ENCODE measurements around the gene SMAD6.

Gene SMAD6

DNA sequence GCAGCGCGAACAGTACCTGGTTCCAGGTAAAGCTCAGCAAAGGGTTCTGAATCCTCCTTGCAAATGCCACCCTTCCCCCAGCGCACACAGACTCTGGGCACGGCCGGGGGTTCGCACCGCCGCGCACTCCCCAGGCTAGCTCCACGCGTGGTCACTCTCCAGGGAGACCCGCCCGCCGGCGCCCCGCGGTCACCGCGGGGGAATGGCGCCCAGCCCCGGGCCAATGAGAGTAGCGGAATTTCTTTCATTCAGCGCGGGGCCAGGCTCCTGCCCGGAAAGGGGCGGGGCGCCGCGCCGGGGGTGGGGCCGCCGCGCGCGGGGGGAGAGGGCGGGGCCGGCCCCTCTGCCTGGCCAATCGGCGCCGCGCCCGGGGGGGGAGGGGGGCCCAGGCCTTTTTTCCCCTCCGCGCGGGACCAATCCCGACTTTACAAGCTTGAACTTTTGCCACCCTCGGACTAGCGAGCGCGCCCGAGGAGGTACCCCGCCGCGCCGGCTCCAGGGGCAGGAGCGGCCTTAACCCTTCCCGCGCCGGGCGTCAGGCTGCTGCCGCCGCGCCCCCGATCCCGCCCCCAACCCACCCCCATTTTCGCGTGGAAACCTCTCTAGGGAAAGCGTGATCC lies 1.1 kb upstream of the SMAD6 start:
- H3K27ac ChIP-seq = peak overlapping the region; percentile 8 to 85 (median 73)
- peak overlapping the region; percentile 49 to 69 (median 53) for H3K4me3 ChIP-seq

DNA sequence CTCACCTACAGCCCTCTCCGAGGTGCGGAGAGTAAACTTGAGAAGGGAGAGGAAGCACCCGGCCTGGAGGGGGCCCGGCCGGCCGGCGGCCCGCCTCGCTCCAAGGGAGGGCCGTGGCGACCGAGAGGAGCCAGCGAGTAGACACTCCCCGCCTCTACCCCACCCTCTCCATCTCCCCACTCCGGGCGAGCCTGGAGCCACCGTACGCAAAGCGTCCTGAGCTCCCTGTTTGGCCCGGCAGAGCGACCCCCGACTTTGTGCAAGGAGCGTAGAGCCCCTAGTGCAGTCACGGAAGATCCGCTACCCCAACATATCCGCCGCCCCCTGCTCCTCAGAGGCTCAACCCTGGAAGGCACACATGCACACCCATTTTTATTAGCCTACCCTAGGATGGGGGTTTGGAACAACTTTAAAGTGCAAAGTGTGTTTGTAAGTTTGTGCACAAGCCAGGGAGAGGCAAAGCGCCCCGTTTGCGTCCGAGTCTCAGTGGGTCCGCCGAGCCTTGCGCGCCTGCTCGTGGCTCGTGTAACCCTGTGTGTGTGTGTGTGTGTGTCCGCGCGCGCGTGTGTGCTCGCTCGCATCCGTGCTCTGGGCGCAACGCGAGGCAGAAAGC lies 508 bp upstream of the SMAD6 start:
- H3K27ac ChIP-seq = peak overlapping the region; percentile 8 to 85 (median 74)
- H3K4me3 ChIP-seq = peak overlapping the region; percentile 49 to 69 (median 53)

DNA sequence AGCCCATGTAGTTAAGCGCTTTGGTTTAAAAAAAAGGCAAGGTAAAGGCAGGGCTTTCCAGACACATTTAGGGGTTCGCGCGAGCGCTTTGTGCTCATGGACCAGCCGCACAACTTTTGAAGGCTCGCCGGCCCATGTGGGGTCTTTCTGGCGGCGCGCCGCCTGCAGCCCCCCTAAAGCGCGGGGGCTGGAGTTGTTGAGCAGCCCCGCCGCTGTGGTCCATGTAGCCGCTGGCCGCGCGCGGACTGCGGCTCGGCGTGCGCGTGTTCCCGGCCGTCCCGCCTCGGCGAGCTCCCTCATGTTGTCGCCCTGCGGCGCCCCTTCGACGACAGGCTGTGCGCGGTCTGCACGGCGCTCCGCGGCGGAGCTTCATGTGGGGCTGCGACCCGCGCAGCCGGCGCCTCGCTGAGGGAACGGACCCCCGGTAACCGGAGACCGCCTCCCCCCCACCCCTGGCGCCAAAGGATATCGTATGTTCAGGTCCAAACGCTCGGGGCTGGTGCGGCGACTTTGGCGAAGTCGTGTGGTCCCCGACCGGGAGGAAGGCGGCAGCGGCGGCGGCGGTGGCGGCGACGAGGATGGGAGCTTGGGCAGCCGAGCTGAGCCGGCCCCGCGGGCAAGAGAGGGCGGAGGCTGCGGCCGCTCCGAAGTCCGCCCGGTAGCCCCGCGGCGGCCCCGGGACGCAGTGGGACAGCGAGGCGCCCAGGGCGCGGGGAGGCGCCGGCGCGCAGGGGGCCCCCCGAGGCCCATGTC lies 927 bp downstream of the SMAD6 start:
- Histone ChIP-seq H3K27ac (peak overlapping the region in 19 of 21 experiments; percentile 22 to 85 (median 74)), H3K4me3 (peak overlapping the region; percentile 49 to 69 (median 53))

DNA sequence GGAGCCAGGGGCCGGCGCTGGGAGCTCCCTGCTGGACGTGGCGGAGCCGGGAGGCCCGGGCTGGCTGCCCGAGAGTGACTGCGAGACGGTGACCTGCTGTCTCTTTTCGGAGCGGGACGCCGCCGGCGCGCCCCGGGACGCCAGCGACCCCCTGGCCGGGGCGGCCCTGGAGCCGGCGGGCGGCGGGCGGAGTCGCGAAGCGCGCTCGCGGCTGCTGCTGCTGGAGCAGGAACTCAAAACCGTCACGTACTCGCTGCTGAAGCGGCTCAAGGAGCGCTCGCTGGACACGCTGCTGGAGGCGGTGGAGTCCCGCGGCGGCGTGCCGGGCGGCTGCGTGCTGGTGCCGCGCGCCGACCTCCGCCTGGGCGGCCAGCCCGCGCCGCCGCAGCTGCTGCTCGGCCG lies 1.5 kb downstream of the SMAD6 start:
- Histone ChIP-seq H3K27ac (peak overlapping the region in 13 of 21 experiments; percentile 22 to 85 (median 71)), H3K4me3 (peak overlapping the region; percentile 49 to 69 (median 53))

DNA sequence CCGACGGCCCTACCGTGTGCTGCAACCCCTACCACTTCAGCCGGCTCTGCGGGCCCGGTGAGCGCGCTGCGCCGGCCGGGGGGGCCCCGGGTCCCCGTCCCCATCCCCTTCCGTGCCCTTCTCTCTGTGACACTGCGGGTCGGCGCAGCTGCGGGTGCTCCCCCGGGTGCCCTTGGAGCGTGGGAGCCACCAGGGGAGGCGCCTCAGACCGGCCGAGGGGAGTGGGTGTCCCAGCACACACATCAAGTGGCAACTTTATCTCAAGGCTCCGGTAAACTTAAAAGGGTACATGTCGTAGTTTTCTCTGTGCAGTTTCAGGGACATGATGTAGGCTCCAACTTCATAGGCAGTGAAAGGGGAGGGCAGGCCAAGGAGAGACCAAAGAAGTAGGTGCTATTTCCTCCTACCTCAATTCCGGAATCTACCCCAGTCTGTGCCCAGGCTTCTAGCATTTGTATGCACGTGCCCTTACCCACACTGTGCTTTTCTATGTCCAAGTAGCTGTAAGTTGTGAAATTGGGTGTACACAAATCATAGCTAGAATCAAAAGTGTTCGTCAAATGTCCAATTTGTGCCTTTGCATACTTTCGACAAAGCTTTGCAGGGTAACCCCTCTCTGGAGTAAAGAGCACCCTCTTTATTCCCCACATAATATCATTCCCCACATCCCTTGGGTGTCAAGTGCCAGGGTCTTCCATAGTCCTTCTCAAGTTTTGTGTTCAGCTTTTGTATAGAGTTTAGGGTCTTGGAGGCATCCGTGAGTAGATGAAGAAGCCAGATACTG lies 2.2 kb downstream of the SMAD6 start:
- peak overlapping the region in 6 of 21 experiments; percentile 61 to 76 (median 72) for H3K27ac ChIP-seq

DNA sequence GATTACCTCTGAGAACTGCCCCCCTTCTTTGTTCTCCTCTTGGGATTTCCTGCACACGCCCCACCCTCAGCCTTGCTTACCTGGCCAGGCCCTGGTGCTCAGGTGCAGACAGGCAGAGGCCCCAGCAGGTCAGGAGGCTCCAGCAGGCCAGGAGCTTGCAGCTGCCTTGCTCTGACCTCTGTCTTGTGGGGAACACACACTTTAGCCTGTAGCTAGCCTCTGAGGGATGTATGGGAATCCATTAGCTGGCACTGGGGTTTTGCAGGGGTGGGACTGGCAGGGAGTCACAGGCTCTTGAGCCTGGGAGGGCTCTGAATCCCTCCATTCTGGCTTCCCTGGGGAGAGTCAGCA lies 2.7 kb downstream of the SMAD6 start:
- Histone ChIP-seq H3K27ac (peak overlapping the region in 2 of 21 experiments; percentile 19 to 75), H3K4me3 (peak overlapping the region in 4 of 7 experiments; percentile 49 to 69 (median 58))

More for the DNA sequence above, 2.2 kb downstream of the SMAD6 start:
- H3K4me3 ChIP-seq = peak overlapping the region; percentile 49 to 69 (median 53)

DNA sequence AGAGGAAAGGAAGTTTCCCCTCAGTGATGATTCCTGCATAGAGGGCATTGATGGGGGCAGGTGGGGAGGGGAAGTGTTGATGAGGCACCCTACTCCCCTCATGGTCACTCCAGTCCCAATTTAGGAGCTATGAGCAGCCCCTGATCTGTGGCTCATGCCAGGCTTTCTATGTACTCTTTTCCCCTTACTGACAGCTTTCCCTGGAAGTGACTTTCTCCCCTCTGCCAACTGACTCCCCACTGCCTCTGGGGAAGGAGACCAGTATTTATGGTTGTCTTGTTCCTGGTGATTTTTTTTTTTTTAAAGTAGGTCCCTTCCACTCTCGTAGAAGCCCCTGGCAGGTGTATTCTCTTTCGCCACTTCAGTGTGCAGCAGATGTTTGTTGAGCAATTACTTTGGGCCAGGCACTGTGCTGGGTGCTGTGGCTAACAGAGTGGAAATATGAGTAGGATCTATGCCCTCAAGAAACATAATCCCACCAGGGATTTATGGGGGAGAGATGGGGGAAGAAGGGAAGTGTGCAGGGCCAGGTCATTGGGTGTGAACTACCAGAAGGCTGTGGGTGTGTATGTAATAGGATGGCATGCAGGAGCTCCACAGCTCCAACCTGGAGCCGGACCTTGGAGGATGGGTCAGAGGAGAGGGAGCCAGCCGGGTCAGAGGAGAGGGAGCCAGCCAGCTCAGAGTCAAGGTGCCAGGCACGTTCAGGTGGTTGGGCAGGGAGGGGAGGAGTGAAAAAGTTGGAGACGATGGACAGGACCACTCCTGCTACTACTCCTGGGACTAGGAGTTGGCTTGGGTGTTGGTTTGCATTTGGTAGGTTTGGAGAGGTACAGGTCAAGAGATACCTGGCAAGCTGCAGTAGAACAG lies 3.5 kb downstream of the SMAD6 start:
- Histone ChIP-seq H3K27ac (peak overlapping the region in 1 of 21 experiments; percentile 75), H3K4me3 (peak overlapping the region in 3 of 7 experiments; percentile 53 to 69 (median 62))

DNA sequence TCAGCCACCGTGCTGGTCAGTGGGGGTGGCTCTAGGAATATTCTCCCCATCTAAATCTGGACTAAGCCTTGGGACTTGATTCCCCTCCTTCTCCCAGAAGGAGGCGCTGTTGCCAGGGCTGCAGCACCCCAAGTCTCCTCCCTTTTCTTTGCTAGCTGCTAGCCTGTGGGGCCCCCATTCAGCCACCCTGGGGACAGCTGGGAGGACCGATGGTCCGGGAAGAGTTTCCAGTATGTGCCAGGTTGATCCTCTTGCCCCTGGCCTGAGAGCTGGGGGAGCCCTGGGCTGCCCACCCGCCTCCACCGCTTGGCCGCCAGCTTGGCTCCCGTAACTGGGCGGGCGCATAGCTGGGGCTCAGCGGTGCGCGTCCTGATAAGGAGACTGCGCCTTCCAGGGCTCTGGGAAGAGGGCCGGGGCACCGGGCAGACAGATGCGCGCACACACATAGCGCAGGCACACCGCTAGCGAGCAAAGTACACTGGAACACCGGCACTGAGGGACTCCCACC lies 4.2 kb downstream of the SMAD6 start:
- Histone ChIP-seq H3K27ac (peak overlapping the region in 5 of 21 experiments; percentile 2 to 50 (median 11)), H3K4me3 (peak overlapping the region in 2 of 7 experiments; percentile 4 to 53)

DNA sequence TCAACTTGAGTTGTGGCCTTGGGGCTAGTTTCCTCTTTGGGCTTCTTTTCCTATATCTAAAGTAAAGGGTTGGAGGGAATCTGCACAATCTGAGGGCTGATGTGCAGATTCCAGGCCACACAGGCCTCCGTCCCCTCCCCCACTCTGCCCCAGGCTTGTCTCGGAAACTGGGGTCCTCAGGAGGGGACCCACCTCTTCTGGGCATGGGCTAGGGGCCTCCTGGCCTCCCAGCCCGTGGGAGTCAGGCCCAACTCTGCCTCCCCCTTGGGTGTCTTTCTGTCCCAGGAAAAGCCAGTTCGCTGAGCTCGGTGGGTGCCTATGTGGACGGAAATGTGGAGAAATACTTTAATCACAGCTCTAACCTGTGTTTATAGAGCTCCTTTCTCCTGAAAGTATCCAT lies 4.8 kb downstream of the SMAD6 start:
- Histone ChIP-seq H3K27ac (peak overlapping the region in 3 of 21 experiments; percentile 2 to 50 (median 26)), H3K4me3 (peak overlapping the region in 2 of 7 experiments; percentile 4 to 53)

DNA sequence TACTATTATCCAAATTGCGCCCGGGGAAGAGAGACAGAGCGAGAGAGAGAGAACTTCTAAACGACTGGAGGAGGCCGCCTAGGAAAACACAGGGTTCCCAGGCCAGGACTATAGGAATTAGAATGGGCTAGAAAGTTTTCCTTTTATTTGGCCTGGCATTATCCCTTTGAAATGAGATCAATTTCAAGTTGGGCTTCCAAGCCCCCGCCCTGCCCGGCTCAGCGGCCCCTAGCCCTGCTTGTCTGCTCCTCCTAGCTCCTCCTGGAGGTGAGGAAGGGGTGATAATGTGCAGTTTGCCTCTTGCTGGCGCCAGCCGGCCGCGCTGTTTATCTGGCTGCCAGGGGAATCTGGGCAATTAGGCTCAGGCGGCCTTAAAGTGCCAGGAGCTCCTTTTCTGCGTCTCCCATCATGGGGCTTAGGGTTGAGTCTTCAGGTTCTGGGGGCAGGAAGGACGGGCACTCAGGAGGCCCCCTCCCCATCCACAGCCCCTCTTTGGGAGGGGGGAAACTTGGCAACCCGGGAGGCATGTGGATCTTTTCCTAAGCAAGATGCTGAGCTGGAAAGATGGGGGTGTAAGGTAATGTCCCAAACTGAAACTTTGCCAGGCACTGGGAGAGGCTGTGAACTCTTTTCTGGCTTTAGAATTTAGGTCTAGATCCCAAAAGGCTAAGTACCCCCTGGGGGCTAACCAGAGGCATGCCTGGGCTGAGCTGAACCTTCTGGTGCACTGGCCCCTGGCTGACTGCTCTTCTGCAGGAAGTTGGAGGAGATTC lies 5.5 kb downstream of the SMAD6 start:
- Histone ChIP-seq H3K4me3 (peak overlapping the region in 1 of 7 experiments; percentile 53), H3K27ac (peak overlapping the region in 6 of 21 experiments; percentile 1 to 50 (median 2))

DNA sequence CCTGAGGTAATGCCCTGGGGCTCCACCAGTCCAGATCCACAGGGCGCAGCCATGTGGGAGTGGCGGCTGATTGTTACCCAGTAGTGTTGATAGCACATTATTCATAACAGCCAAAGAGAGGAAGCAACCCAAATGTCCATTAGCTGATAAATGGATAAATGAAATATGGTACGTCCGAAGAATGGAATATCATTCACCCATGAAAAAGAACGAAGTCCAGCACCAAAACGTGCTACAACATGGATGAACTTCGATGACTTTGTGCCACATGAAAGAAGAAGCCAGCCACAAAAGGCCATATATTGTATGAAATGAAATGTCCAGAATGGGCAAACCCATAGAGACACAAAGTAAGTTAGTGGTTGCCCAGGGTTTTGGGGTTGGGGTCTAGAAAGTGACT lies 6.4 kb downstream of the SMAD6 start:
- H3K27ac ChIP-seq = peak overlapping the region in 1 of 21 experiments; percentile 26
- H3K4me3 ChIP-seq = no peak overlapping the region

DNA sequence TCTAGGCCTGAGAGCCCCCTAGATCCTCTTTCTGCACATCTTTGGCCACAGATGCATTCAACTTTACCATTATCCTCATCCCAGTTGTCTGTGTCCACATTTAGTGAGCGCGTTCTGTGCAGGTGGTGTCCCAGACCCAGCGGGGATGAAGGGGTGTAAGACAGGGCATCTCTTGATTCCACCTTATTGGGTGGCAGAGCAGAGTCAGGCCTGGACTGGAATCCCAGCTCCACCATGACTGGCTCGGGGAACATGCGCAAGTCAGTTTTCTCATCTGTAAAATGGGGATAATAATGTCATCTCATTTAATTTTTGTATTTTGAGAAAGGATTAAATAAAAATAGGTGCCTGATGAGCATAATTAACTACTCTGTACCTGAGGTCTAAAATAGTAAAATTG lies 7.8 kb downstream of the SMAD6 start:
- no peak overlapping the region for H3K27ac ChIP-seq

DNA sequence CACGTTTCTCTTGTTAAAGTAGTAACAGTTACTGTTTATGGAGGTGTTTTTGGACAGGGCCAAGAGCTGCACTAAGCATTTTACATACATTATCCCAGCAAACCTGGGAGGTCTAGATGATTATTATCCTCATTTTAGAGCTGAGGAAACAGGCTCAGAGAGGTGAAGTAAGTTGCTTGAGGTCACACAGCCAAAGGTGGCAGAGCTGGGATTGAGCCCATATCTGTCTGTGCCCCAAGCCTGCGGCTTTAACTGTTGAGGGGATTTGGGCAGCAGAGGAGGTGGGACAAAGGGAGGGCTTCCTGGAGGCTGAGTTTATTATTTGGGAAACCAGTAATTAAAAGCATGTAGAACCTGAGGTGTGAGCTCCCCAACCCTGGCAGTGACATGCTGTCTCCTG lies 9.2 kb downstream of the SMAD6 start:
- Histone ChIP-seq H3K27ac (no peak overlapping the region), H3K4me3 (no peak overlapping the region)

More for the DNA sequence above, 7.8 kb downstream of the SMAD6 start:
- H3K4me3 ChIP-seq = no peak overlapping the region

DNA sequence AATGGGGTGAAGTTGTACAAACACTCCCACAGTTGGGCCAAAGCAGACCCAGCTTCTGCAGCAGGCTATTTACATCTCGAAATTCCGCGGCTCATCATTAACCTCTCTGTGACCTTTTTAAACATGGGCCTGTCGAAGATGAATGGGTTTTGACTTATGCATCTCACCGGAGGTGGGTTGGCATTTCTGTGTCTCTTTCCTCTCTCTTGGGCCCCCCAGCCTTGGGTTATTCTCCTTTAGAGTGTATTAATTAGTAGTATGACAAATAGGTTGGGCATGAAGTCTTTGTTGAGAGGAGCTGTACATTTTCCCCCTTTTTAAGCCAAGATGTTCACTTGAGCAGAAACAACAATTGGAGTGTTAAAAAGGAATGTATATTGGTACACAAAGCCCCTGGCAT lies 9.8 kb downstream of the SMAD6 start:
- no peak overlapping the region for H3K27ac ChIP-seq
- no peak overlapping the region for H3K4me3 ChIP-seq

DNA sequence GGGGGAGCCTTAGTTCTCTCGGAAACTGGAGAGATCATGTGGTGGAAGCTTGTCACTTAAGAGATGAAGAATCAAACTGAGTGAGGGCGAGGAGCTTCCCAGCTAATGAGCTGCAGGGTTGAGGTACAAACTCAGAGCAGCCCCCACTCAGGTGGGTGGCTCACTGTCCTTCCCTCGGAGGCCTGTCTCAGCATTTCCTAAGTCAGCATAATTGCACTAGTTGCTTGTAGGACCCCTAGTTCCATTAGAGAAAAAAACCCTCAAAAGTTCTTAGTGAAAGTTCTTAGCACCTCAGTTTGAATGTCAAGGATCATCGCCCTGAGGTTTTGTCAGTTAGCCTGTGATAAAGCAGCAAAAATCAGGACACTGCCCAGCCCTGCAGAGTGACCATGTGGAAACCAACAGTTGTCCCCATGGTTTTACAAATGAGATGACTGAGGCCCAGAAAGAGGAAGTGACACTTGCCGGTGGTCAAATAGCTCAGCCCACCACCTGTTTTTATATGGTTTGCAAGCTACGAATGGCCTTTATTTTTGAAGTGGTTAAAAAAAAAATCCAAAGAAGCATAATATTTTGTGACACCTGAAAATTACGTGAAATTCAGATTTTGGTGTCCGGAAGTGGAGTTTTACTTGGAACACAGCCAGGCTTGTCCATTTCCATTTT lies 11.9 kb downstream of the SMAD6 start:
- Histone ChIP-seq H3K4me3 (no peak overlapping the region), H3K27ac (no peak overlapping the region)

DNA sequence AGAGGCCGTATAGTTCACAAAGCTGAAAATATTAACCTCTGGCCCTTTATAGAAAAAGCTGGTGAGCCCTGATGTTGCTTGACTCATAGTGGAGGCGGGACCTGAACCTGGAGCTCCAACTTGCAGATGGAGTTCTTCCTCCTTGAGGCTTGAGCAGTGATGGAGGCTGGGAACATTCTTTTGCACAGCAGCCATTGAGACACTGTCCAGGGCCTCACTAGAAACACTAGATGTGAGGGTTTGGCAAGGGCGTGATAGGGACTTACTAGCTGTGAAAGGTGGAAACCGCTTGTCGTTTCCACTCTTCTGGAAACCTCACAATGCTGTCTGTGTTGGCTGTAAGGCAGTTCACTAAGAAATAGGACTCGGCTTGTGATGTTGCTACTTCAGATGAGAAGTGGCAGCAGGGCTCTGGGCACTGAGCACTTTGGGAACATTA lies 12.5 kb downstream of the SMAD6 start:
- no peak overlapping the region for H3K27ac ChIP-seq
- no peak overlapping the region for H3K4me3 ChIP-seq

DNA sequence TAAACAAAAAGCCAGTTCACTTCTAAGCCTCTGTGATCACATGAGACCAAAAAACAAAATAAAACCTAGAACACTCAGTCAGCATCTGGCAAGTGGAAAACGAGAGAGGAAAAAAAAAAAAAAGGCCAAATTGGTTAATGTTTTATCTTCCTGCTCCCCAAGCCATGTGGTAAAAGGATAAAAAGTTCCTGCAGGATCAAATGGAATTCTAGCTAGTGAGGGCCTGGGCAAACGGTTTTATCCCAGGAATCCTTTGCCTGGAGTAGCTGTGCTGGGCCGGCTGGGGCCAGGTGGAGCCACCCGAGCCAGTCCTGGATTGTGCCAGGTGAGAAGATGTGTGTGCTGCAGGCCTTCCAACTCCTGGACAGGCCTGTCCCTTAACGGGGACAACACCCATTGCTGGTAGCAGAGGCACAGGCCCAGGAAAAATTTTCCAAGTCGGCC lies 13.2 kb downstream of the SMAD6 start:
- no peak overlapping the region for H3K4me3 ChIP-seq
- H3K27ac ChIP-seq = peak overlapping the region in 1 of 21 experiments; percentile 30

Measured in skin epidermis (tissue), 12 donors.